Embryonic facial prominence (tissue), 1 donor: ENCODE data around the gene PCDHGB3.

Experiments used
- DNase-seq: peaks from one replicate; pipeline ENCODE4 v3.0.0-alpha.2; 2016; ENCODE audit errors: extremely low spot score

PCDHGB3 gene

GRCh38 chr5:141419074-141419880 lies 49.2 kb downstream of the PCDHGB3 start:
- DNase-seq, result no peak

- DNase-seq, result no peak
Observed at GRCh38 chr5:141420855-141421488, 50.9 kb downstream of the PCDHGB3 start, which contains the start of gene PCDHGA11. Gene PCDHGA11, plus strand, starts transcription at chr5:141421051. Its CDS starts 177 bp downstream, at chr5:141421228.

- DNase-seq, result no peak
Observed at GRCh38 chr5:141421489-141421855, 51.4 kb downstream of the PCDHGB3 start.
